Endothelial cell of umbilical vein (primary cell): ENCODE measurements around the gene FOXN1. TPM values are rescaled to one million over a fixed set of nuclear protein-coding genes. Genes with fewer than 3 reads are reported as not detected.

Experiments
- BruUV-seq: library from RNA; stranded (reverse); fragments of 400-500 nt; replicated peaks from 2 replicates; lab custom pipeline; 2021; lab: Mats Ljungman, UMichigan
- CTCF ChIA-PET: fragments of 300-600, 350-600 bp; sonication (Branson Sonifier 250); formaldehyde crosslinking; loops from one replicate; lab custom pipeline; 2021; ENCODE audit warnings: antibody characterized with exemption, inconsistent platforms; lab: Charles Lee
- POLR2A ChIA-PET: fragments of 300-600, 350-600 bp; sonication (Branson Sonifier 250); formaldehyde crosslinking; loops from one replicate; lab custom pipeline; 2021; ENCODE audit warnings: antibody characterized with exemption, inconsistent platforms; lab: Charles Lee
- DNase-seq: peaks from one replicate; pipeline ENCODE4 v3.0.0-alpha.2; 2011; ENCODE audit warnings: low read depth, low spot score
- FAIRE-seq: peaks from 2 replicates; lab custom pipeline; 2011; peaks lifted over from hg19 to GRCh38; lab: Jason Lieb, UNC
- H2AFZ ChIP-seq: 2 replicates; pipeline ENCODE4 v1.6.0; 2012; ENCODE audit warnings: low read depth, low read length, control low read depth, inconsistent platforms
- H3K27ac ChIP-seq: 2 replicates; pipeline ENCODE4 v1.5.1; 2011; ENCODE audit warnings: low read depth, mild to moderate bottlenecking, control low read depth, low read length, moderate library complexity; ENCODE audit not compliant: insufficient read depth
- H3K27me3 ChIP-seq, 2 experiments: 2 replicates each; pipeline versions ENCODE4 v1.6.0 to v1.6.1; 2011; ENCODE audit warnings: low read length in 2 of 2, mixed read lengths in 1 of 2; ENCODE audit not compliant: control insufficient read depth in 2 of 2, insufficient read depth in 2 of 2
- H3K36me3 ChIP-seq, 2 experiments: 2 replicates in 1 of 2; 3 replicates in 1 of 2; pipeline ENCODE4 v1.5.1; 2011; ENCODE audit warnings: low read length in 2 of 2, mild to moderate bottlenecking in 1 of 2, moderate library complexity in 1 of 2; ENCODE audit not compliant: control insufficient read depth in 2 of 2, insufficient read depth in 2 of 2; ENCODE audit errors: extremely low read depth in 1 of 2
- H3K4me1 ChIP-seq: 3 replicates; pipeline ENCODE4 v1.5.1; 2011; ENCODE audit warnings: mild to moderate bottlenecking, low read length; ENCODE audit not compliant: control insufficient read depth, insufficient read depth; ENCODE audit errors: extremely low read depth
- H3K4me2 ChIP-seq: 2 replicates; pipeline ENCODE4 v1.6.1; 2011; ENCODE audit warnings: low read length, control low read depth, mixed read lengths; ENCODE audit not compliant: insufficient read depth
- H3K4me3 ChIP-seq, 3 experiments: fragments of 200-600 bp in 1 of 3; sonication (generic), shearing (Covaris generic) in 1 of 3; replicated peaks in 1 of 3; 2 replicates each; pipeline ENCODE4 v1.5.1; 2011 to 2016; ENCODE audit warnings: control low read depth in 3 of 3, low read length in 3 of 3, mild to moderate bottlenecking in 2 of 3, inconsistent platforms in 1 of 3, low read depth in 1 of 3, moderate library complexity in 1 of 3; ENCODE audit not compliant: insufficient read depth in 1 of 3
- H3K79me2 ChIP-seq: 2 replicates; pipeline ENCODE4 v1.6.0; 2012; ENCODE audit warnings: low read length, inconsistent platforms; ENCODE audit not compliant: control insufficient read depth, insufficient read depth
- H3K9ac ChIP-seq: replicated peaks from 2 replicates; pipeline ENCODE3; 2011; ENCODE audit warnings: low read length, control low read depth; ENCODE audit not compliant: insufficient read depth; ENCODE audit errors: extremely low read depth
- H3K9me1 ChIP-seq: replicated peaks from 3 replicates; pipeline ENCODE4 v1.6.0; 2011; ENCODE audit warnings: mild to moderate bottlenecking, low read length; ENCODE audit not compliant: control insufficient read depth, insufficient read depth; ENCODE audit errors: extremely low read depth
- H3K9me3 ChIP-seq: replicated peaks from 2 replicates; pipeline ENCODE4 v1.5.1; 2012; ENCODE audit warnings: low read length, inconsistent platforms; ENCODE audit not compliant: control insufficient read depth, insufficient read depth
- H4K20me1 ChIP-seq: replicated peaks from 2 replicates; pipeline ENCODE3; 2011; ENCODE audit warnings: mild to moderate bottlenecking, low read length; ENCODE audit not compliant: control insufficient read depth, insufficient read depth; ENCODE audit errors: extremely low read depth
- CTCF ChIP-seq, 2 donors: IDR thresholded peaks; 1 replicate in 1 of 2; 2 replicates in 1 of 2; pipeline ENCODE4 v1.5.1; 2011; ENCODE audit warnings: low read length in 2 of 2, mild to moderate bottlenecking in 2 of 2, moderate library complexity in 2 of 2, control low read depth in 1 of 2, inconsistent platforms in 1 of 2, low read depth in 1 of 2; ENCODE audit not compliant: insufficient read depth in 1 of 2; ENCODE audit errors: extremely low read depth in 1 of 2
- EZH2 ChIP-seq: IDR thresholded peaks from 2 replicates; pipeline ENCODE4 v1.6.1; 2012; ENCODE audit warnings: borderline replicate concordance, low read depth, mild to moderate bottlenecking, moderate library complexity, low read length, inconsistent platforms; ENCODE audit not compliant: severe bottlenecking
- GATA2 ChIP-seq: IDR thresholded peaks from 2 replicates; pipeline ENCODE4 v1.7.0; 2011; ENCODE audit warnings: low read depth, mild to moderate bottlenecking, moderate library complexity, mixed read lengths, low read length; ENCODE audit not compliant: insufficient read length, insufficient read depth
- JUN ChIP-seq: IDR thresholded peaks from 2 replicates; pipeline ENCODE4 v1.6.1; 2011; ENCODE audit warnings: borderline replicate concordance, low read depth; ENCODE audit not compliant: insufficient read length, insufficient read depth
- MAX ChIP-seq: IDR thresholded peaks from 2 replicates; pipeline ENCODE4 v1.6.1; 2011; ENCODE audit not compliant: insufficient read depth, insufficient read length
- MYC ChIP-seq: IDR thresholded peaks from one replicate; pipeline ENCODE4 v1.6.1; 2011; ENCODE audit warnings: mild to moderate bottlenecking, low read depth, low read length
- POLR2A ChIP-seq: IDR thresholded peaks from 2 replicates; pipeline ENCODE4 v1.6.1; 2012; ENCODE audit warnings: low read depth, mild to moderate bottlenecking, control low read depth, low read length
- POLR2AphosphoS5 ChIP-seq: IDR thresholded peaks from 2 replicates; pipeline ENCODE4 v1.6.1; 2012; ENCODE audit warnings: low read depth, mild to moderate bottlenecking, control low read depth, low read length, moderate library complexity; ENCODE audit not compliant: insufficient read depth
- dilution Hi-C: fragments of 300-500 bp; cut with MboI; formaldehyde crosslinking; loops from one replicate; pipeline ENCODE4 v1.15.0; 2019; ENCODE audit warnings: low sequenced_read_pairs; ENCODE audit not compliant: extremely low pct_ligation_motif_present
- intact Hi-C: fragments of 100-400 bp; cut with micrococcal nuclease; formaldehyde crosslinking; loops from one replicate; pipeline ENCODE4 v1.10.0; 2022
- polyA plus RNA-seq, 4 experiments: library from polyadenylated mRNA; depleted of rRNA in 3 of 4; stranded (reverse) in 3 of 4; unstranded in 1 of 4; fragments of >200 nt; gene quantifications; 2 replicates each; pipeline versions ENCODE4 v1.2.1 to v1.2.3, GENCODE V29; 2011 to 2012; ENCODE audit warnings: missing spikeins in 1 of 4
- total RNA-seq: library from RNA; stranded (reverse); gene quantifications from 2 replicates; pipeline ENCODE4 v1.2.3, GENCODE V29; 2021

The FOXN1 gene
- total and polyA plus RNA-seq, 2 donors (not counting 3 experiments of a cell fraction or from before 2014, with no cell fraction given): not detected

GRCh38 chr17:28544402-28545140 is 38.4 kb downstream of the FOXN1 start:
- no peaks in the 10 kb centered on the region for H3K4me1 ChIP-seq
- BruUV-seq: no TSS peak
- POLR2A ChIA-PET: no interaction called here
- FAIRE-seq (no peak), DNase-seq (no peak)
- no peaks in the 10 kb centered on the region for H4K20me1 ChIP-seq
- no peak overlapping the region for H3K9ac ChIP-seq
- no peak overlapping the region for H3K4me3 ChIP-seq
- TF ChIP-seq POLR2A (no peak), MYC (no peak), CTCF (IDR thresholded peaks at IDR 0.05; ENCODE audit: extremely low read depth in 1 of 2, insufficient read depth in 1 of 2, low read depth in 1 of 2, low read length in 2 of 2) (no peak)
- H3K79me2 ChIP-seq: no peaks in the 10 kb centered on the region
- H3K27me3 ChIP-seq: no peaks in the 10 kb centered on the region
- dilution Hi-C loops (no loop called here), intact Hi-C loops (no loop called here)
- H3K27ac ChIP-seq: no peak overlapping the region
- H3K9me1 ChIP-seq: no peaks in the 10 kb centered on the region
- H3K9me3 ChIP-seq: no peaks in the 10 kb centered on the region
- H3K4me2 ChIP-seq: no peak overlapping the region
- H3K36me3 ChIP-seq: peaks cover 0 to 10% of the 10 kb centered on the region in 2 experiments
- CTCF ChIA-PET: no interaction called here
- H2AFZ ChIP-seq: no peak overlapping the region

- Histone ChIP-seq H3K27ac (no peak overlapping the region), H3K36me3 (peaks cover 0 to 10% of the 10 kb centered on the region in 2 experiments), H3K27me3 (no peaks in the 10 kb centered on the region), H3K4me1 (no peaks in the 10 kb centered on the region), H3K9me1 (no peaks in the 10 kb centered on the region), H3K9ac (no peak overlapping the region), H2AFZ (no peak overlapping the region), H4K20me1 (no peaks in the 10 kb centered on the region), H3K79me2 (no peaks in the 10 kb centered on the region), H3K9me3 (no peaks in the 10 kb centered on the region), H3K4me2 (no peak overlapping the region), H3K4me3 (no peak overlapping the region)
- TF ChIP-seq GATA2: no peak
- no peak for TF ChIP-seq JUN
- no peak for TF ChIP-seq POLR2AphosphoS5
- TF ChIP-seq MYC: no peak
- no peak for TF ChIP-seq POLR2A
- TF ChIP-seq MAX: no peak
- no peak for TF ChIP-seq CTCF (IDR thresholded peaks at IDR 0.05; ENCODE audit: extremely low read depth in 1 of 2, insufficient read depth in 1 of 2, low read depth in 1 of 2, low read length in 2 of 2)
- TF ChIP-seq EZH2: no peak
- no peak for DNase-seq
- dilution Hi-C loops (no loop called here), intact Hi-C loops (no loop called here)
- ChIA-PET CTCF (no interaction called here), POLR2A (interaction anchor here (1.0 kb wide), 1 partner anchor 26 kb away, joined by 5 read pairs; the partner anchor contains the start of gene PIGS)
- FAIRE-seq: no peak
- no TSS peak for BruUV-seq
Measured at GRCh38 chr17:28545141-28545503, 39.0 kb downstream of the FOXN1 start.
